ENCODE results near the gene TMEM151A.
"Not testable (repeated sequence)": the region's sequence is repeated elsewhere in the genome, so short reads cannot be mapped to it uniquely, and the experiment has no call there.

The TMEM151A gene

GRCh38 chr11:66310324-66310723 is 18.6 kb downstream of the TMEM151A start:
- DNase-seq, result no peak

GRCh38 chr11:66310803-66311440 is 19.2 kb downstream of the TMEM151A start:
- not testable (repeated sequence) for DNase-seq

GRCh38 chr11:66311470-66311964 is 19.8 kb downstream of the TMEM151A start:
- DNase-seq, result no peak

GRCh38 chr11:66311965-66312548 is 20.4 kb downstream of the TMEM151A start:
- DNase-seq, result peak; percentile 98

DNA sequence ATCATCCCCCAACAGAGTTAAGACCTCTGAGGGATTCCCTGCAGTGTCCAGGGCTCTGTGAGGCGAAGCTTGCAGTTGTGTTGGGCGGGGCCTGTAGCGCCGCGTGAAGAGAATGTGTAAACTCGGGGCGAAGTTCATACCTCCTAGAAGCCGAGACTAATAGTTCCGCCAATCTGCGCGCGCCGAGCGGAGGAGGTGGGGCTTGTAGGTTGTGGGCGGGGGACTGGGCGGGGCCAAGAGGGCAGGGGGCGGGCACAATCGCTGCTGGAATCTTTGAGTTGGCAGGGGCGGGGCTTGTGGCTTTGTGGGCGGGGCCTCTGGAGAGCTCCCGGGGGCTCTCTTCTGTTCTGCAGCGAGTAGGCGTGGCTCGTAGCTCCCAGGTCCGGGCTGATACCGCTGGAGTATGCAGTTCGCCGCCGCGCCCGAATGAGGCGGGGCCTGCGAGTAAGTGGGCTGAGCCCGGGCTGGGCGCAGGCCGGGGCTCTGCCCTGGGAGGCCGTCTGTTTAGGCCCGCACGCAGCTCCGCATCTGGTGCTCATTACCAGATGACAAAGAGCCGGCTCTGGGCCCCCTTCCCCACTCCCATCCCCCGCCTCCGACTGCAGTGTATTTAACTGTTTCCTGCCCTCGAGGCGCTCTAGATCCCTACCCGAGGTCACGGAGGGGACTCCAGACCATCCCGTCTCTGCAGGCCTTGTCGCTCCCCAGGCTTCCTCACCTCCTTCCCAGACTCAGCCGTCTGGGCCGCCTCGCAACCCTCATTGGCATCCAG is 21.0 kb downstream of the TMEM151A start:
- peak; percentile 98 for DNase-seq

DNA sequence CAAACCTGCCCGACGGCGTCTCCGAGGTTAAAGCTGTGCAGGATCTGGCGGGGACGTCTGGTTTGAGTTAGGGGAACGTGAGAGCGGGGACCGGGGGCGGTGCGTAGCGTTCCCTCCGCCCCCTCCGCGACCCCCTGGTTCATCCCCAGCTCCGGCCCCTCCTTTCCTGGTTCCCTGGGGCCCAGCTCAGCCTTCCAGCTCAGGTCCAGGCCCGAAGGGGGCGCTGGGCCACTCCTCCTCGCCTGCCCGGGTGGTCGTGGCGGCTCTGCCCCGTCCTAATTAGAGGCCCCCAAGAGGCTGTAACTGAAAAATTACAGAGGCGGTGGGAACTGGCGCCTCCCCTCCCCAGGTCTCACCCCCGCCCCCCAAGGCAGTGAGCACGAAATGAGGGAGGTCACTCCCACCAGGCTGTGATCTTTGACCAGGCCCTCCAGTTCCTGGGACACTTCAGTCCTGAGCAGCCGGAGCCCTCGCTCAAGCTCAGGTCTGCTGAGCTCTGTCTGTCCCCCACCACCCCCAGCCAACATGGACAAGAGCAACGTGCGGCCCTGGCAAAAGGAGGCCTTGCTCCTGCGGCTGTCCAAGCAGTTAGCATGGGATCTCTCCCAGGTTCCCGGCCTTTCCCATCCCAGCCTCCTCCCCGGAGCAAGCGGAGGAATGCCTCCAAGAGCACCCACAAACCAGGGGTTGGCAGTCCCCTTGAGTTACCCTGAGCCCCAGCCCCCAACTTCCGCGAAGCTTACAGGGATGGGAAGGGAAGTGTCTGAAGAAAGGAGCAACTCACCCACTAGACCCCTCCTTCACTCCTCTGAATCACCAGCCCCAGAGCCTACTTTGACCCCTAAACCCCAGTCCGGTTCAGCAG is 21.9 kb downstream of the TMEM151A start:
- DNase-seq, result no peak

DNA sequence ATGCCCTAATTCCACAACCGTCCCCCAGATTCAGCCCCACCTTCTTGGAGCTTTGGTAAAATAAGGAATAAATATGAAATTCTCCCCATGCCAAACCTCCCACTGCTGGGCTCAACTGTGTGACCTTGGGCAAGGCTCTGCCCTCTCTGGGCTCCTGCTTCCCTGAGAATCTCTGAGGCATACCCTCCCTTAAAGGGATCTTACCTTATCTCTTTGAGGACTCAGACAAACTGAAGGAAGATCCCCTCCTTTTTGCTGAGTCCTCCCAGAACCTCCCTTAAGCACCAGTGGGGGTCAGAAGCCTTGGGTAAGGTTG is 22.4 kb downstream of the TMEM151A start:
- DNase-seq, result no peak

DNA sequence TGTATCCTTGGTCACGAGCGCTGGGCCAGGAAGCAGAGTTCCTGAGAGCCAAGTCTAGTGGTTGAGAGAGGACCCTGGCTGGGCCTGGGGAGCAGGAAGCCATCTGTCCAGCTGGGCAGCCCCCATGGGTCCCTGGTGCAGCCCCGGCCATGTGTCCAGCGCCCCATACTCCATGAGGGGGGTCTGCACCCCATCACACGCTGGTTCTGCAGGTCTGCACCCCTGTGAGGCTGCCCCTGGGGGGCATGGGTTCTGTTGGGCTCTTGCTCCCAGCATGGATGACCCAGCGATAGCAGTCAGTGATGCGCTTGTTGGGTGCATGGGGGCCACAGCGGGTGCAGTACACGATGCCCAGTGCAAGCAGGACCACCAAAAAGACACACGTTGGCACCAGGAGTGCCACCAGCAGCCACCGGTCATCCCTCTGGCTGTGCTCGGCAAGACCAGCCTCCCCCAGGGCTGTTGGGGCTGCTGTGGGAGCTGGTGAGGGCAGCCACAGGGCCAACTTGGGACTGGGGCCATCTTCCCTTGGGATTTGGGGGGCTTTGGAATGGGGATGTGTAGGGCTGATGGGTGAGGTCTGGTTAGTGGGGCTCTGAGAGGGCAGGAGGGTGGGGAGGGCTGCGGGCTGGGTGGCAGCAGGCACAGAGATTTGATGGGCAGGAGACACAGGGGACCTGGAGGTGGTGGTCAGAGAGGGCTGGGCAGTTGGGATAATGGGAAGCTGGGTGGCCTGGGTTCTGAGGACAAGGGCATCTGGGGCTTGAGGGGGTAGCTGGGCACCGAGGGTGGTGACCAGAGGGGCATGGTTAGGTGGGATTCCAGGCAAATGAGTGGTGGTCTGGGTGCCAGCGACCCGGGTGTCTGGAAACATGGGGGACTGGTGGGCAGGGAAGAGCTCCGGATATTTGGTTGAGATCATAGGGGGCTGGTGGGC is 23.1 kb downstream of the TMEM151A start:
- DNase-seq, result no peak

DNA sequence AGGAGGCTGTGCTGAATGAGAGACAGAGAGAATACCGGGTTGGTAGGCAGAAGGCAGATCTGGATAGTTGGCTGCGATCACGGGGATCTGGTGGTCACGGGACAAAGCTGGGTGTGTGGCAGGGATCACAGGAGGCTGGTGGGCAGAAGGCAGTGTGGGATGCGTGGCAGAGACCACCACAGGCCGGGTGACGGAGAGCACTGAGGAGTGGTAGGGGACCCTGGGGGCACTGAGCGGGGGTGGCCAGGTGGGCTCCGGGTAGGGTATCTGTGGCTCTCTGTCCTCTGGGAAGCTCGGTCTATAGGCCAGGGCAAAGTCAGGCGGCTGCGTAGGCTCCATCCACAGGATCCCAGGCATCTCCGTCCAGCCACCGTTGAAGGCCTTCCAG is 23.8 kb downstream of the TMEM151A start:
- DNase-seq, result no peak

DNA sequence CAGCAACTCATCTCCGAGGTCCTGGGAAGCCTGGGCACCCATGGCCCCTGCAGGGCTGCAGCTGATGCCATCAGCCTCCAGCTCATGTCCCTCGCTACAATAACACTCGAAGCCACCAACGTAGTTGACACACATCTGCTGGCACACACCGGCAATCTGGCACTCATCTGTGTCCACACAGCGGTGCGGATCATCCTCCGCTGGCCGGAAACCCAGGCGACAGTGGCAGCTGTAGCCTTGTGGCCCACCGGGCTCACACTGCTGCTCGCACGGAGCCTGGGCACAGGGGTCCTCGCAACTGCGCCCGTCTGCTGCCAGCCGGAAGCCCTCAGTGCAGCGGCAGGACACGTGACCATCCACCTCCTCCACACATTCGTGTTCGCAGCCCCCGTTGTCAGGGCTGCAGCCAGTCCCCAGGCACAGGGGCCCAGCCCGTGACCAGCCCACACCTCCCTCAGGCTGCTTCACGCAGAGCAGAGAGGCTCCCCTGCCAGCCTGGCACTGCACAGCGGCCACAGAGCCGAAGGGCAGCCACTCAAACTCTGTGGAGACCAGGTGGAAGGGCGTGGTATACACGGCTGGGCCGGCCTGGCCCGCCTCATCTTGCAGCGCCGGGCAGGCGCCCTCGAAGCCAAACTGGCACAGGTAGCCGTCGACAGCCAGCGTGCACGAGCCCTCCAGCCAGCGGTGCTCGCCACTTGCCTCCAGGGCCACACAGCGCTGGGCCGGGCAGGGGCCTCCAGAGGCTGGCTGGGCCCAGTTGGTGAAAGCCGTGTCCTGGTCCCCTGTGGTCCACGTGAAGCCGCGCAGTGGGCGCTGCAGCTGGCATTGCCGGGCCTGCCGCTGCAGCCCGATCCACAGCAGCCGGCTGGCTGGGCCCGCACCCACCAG is 24.5 kb downstream of the TMEM151A start:
- no peak for DNase-seq

GRCh38 chr11:66316849-66317251 is 25.2 kb downstream of the TMEM151A start, which contains the start of gene CD248:
Gene CD248, minus strand, starts transcription at chr11:66317044. Its CDS starts 17 bp downstream, at chr11:66317027.
- no peak for DNase-seq

GRCh38 chr11:66317322-66317722 is 25.6 kb downstream of the TMEM151A start:
- no peak for DNase-seq

GRCh38 chr11:66317723-66318599 is 26.3 kb downstream of the TMEM151A start:
- DNase-seq, result peak; percentile 53

GRCh38 chr11:66318600-66318970 is 26.9 kb downstream of the TMEM151A start:
- DNase-seq, result no peak

GRCh38 chr11:66320289-66320688 is 28.6 kb downstream of the TMEM151A start:
- not testable (repeated sequence) for DNase-seq

- not testable (repeated sequence) for DNase-seq
Observed at GRCh38 chr11:66320748-66321147, 29.1 kb downstream of the TMEM151A start.

GRCh38 chr11:66321606-66322005 is 29.9 kb downstream of the TMEM151A start:
- DNase-seq, result no peak

DNA sequence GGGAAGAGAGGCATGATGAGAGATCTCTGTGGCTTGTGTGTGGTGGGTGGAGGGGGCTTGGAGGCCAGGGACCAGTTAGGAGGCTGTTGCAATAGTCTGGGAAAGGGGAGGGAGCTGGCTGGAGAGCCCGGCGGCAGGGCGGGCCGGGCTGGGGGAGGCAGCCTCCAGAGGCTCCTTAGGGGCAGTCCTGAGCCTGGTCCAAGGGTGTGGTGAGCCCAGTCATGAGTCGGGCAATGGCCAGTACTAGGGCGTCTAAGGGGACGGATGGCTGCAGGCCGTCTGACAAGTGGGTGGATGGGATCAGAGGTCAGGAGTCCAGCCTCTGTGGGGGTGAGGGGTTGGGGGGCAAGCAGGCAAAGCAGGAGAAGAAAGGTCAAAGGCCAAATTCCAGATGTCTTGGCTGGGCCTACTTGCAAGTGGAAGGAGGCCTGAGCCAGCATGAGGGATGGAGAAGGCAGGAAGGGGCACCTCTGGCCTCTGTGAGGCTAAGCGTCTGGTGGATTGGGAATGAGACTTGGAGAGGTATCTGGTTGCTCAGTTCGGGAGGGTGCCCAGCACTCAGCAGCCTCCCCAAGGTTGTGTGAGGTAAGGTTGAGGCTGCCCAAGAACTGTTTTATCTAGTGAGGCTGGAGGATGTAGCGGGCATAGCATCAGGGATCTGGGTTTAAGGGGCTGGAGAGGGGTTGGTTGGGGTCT is 31.2 kb downstream of the TMEM151A start:
- DNase-seq, result no peak

- no peak for DNase-seq
Observed at GRCh38 chr11:66323684-66324083, 32.0 kb downstream of the TMEM151A start.

All from NCI-H2171 (cell line).